HG03457 (cell line): Measurements from ENCODE around the gene CDC45.
A peak's percentile ranks its signal among the peaks of the same experiment; 100 is the strongest.
"Not testable (repeated sequence)": the region's sequence is repeated elsewhere in the genome, so short reads cannot be mapped to it uniquely, and the experiment has no call there.

Experiments used
- ATAC-seq: cut with Tn5 transposase; IDR thresholded peaks from one replicate; pipeline ENCODE4 v1.9.1; 2021; ENCODE audit warnings: moderate number of reproducible peaks; ENCODE audit not compliant: unreplicated experiment

Gene CDC45, protein sequence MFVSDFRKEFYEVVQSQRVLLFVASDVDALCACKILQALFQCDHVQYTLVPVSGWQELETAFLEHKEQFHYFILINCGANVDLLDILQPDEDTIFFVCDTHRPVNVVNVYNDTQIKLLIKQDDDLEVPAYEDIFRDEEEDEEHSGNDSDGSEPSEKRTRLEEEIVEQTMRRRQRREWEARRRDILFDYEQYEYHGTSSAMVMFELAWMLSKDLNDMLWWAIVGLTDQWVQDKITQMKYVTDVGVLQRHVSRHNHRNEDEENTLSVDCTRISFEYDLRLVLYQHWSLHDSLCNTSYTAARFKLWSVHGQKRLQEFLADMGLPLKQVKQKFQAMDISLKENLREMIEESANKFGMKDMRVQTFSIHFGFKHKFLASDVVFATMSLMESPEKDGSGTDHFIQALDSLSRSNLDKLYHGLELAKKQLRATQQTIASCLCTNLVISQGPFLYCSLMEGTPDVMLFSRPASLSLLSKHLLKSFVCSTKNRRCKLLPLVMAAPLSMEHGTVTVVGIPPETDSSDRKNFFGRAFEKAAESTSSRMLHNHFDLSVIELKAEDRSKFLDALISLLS

DNA sequence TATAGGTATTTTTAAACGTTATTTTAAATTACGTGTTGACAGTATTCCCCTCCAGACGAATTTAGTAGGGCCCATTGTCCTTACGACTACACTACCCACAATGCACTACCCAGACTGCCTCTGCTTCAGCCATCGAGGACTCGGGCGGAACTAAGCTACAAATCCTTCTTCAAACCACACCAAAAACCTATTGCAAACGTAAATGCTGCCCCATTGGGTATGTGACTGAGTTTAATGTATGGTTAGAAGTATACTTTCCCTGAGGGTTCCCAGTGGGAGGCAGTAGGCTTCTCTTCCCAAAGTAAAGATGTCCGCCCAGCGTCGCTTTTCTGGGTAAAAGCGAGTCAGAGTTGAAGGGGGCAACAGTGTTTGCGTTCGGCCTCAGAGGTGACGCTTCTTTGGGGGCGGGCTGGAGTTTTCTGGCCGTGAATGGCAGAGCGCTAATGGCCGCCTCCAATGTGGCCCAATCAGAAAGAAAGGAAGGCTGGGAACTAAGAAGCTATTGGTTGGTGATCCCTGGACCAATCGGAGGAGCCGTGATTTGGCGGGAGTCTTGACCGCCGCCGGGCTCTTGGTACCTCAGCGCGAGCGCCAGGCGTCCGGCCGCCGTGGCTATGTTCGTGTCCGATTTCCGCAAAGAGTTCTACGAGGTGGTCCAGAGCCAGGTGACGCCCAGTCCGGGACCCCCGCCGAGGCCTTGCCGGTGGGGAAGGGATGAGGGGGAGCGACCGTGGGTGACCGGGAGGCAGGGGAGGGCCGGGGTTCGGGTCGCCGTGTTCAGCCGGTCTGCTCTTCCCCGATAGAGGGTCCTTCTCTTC, at the start of gene CDC45:
Gene CDC45, plus strand, starts transcription at position 566 of the 818 bp plus-strand sequence. Its CDS starts 49 bp downstream, at position 615.
- peak; percentile 64 for ATAC-seq

DNA sequence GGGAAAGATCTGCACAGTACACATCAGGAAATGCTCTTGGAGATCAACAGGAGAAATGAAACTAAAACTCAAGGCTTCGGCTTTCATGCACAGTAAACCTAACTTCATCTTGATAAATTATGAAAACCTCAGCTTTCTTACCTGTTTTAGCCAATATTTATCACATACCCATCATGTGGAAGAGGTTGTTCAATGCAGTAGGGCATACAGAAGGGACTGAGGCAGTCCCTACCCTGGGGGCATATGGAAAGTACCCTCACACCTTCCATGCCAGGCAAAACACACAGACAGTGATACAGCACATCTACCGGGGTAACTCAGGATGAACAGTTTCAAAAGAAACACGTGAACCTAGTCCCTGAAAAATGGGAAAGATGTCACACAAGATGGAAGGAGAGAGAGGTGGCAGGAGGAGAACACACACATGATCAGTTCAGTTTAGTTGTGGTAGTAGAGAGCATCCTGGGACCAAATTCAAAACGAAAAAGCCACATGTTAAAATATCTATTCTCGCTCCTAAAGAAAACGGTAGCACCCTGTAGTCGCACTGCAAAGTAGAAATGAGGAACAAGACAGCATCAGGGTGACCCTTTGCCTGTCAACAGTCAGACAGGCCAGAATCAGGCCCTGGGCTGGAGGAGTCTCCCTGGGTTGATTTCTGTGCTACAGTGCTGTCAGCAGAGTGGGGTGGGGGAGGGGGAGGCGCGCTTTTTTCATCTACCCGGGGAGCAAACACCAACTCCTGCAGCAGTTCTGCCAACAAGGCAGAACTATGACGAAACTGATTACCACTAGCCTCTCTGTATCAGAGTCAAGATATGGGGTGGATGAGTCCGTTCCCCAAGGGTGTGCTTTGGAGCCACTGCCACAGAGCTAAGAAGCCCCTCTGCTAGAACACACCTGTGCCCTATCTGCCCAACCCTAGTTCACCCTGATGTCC, 49.5 kb upstream of the CDC45 start:
- no peak for ATAC-seq

DNA sequence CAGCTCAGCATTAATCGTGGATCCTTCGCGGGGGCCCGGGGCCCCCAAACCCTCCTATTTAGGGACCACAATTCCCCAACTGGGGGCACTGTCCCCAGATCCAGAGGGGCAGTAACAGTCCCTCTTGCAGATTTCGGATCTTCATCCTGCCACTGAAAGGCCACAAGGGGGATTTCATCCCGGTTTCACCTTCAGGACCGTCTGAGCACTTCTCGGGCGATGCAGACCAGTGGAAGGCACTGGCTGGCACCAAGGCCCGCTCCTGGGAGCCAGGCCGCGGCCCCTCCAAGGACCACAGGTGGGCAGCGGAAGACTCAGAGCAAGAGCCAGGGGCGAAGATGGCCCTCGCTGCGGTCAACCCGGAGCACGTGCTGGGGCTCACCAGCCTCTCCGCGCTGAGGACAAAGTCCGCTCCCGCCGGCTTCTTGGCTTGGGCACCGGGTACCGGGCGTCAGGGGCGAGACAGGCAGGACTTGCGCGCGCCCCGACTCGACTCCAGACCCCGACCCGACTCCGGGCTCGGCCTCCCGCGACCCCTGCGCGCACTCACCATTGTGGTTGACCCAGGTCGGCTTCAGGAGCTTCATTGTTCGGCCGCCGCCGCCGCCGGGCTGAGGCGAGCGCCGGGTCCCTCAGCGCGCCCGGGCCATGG, 48.7 kb upstream of the CDC45 start:
- ATAC-seq, result peak; percentile 12

DNA sequence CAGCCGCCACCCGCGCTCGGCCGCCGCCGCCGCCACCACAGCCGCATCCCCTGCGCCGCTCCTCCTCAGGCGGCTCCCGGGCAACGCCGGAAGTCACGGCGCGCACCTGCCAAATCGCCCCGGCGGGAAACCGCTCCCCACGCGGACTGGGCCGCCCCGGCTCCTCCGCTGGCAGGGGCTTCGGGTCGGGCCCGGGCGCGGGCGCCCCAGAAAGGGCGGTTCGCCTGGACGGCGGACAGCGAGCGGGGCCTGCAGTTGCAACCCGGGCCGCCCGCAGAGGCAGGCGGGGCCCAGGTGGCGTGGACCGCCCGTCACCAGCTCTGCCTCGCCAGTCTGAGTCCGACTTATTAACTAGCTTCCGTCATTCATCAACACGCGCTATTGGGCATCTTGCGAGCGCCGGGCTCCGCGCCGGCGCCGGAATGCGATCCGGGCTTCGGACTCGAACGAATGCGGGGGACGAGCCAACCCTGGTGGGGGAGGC, 48.0 kb upstream of the CDC45 start, which contains the start of gene HIRA:
Gene HIRA, minus strand, starts transcription at position 85 of the 484 bp plus-strand sequence. CDS start 257 bp downstream, outside the sequence.
- peak; percentile 38 for ATAC-seq

DNA sequence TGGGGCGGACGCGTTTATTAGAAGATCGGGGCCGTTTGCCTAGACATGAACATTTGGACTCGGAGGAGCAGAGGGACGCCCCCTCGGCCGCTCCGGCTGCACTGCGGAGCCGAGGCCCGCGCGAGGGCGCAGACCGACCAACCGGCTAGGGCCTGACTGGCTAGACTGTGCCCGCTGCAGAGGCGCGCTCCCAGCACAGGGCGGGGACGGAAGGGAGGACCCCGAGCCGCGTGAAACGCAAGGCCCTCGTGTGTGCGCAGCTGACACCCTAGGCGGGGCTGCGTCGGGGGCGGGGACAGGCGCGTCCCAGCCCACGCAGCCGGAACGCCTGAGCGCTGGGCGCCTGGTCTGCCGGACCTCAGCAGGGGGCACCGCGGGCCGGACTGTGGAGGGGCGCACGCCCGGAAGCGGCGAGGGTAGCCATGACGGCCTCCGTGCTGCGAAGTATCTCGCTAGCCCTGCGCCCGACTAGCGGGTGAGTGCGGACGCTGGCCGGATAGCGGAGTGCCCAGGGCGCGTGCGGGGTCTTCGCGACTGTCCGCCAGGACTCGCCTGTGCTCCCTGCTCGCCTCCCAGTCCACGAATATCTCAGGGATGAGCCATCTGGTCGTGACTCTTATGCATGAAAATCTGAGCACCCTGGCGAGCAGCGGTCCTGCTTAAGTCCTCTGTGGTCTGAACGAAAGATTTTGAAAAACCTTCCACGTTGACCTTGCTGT, 47.4 kb upstream of the CDC45 start, which contains the start of gene MRPL40:
Gene MRPL40, plus strand, starts transcription at position 413 of the 719 bp plus-strand sequence. Its CDS starts 10 bp downstream, at position 423.
- ATAC-seq, result peak; percentile 60

DNA sequence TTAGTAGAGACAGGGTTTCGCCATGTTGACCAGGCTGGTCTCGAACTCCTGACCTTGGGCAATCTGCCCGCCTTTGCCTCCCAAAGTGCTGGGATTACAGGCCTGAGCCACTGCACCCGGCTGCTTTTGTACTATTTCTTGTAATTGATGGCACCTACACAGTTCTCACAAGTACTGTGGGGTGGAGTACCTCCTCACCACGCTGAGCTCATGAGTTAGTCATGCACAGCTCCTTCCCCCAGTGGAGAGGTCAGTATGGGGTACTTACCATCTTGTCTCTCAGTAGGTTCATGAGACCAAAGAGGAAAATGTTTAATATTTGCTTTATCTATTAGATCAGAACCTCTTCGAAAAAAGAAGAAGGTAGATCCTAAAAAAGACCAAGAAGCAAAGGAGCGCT, 45.3 kb upstream of the CDC45 start:
- ATAC-seq, result no peak

DNA sequence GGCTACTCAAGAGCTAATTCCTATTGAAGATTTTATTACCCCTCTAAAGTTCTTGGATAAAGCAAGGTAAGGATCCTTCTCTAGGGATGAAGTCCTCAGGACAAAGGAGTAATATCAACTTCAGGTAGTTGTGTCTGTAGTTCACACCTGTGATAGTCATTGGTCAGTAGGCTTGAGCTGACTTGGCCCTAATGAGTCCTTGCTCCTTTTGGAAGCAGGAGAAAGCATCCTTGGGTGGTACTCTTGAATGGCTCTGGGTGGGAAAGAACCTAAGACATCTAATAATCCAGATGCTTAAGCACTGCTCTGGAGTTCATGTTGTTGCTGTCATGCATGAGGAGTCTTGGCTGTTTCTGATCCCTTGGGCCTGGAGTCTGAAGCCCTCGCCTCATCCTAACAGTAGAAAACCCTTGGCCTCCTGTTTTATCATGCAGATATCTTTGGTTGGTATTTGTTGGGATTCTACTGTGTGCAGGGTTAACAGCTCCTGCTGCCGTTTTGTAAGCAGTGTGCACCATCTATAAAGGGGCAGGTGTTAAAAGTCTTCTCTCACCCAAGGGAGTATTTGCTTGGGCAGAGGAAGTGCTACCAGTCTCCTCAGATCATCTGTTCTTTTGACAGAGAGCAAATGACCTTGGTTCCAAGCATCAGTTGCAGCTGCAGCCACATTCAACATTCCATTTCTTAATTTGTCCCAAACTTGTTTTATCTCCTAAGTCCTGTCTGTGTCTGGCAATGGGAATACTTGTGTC, 44.7 kb upstream of the CDC45 start:
- ATAC-seq, result no peak

DNA sequence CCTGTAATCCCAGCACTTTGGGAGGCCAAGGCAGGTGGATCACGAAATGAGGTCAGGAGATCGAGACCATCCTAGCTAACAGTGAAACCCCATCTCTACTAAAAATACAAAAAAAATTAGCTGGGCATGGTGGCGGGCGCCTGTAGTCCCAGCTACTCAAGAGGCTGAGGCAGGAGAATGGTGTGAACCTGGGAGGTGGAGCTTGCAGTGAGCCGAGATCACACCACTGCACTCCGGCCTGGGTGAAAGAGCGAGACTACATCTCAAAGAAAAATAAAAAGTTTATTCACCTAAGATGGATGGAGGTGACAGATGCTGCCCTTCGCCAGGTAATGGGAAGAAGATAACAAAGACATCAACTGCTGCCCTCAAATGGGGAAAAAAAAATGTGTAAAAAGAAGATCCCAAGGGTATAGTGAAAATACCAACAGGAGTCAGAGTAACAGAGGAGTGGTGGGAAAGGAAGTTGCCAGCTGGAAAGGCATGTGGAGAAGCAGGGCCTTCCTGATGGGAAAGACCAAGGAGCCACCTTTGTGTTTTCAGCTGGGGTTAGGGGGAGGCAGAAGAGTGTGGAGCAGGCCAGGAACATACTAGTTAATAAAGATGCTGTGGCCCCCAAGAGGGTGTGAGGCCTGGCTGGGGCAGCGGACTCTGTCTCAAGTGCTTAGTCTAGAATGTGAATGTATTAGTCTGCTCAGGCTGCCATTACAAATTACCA, 43.1 kb upstream of the CDC45 start:
- not testable (repeated sequence) for ATAC-seq

DNA sequence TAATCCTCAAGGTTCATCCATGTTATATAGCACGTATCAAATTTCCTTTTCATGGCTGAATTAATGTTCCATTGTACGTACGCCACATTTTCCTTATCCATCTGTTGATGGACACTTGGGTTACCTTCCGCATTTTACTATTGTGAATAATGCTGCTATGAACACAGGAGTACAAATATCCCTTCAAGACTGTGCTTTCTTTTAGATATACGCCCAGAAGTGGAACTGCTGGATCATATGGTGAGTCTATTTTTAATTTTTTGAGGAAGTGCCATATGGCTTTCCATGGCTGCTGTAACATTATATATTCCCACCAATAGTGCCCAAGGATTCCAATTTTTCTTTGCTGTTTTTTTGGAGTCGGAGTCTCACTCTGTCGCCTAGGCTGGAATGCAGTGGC, 41.4 kb upstream of the CDC45 start:
- no peak for ATAC-seq

DNA sequence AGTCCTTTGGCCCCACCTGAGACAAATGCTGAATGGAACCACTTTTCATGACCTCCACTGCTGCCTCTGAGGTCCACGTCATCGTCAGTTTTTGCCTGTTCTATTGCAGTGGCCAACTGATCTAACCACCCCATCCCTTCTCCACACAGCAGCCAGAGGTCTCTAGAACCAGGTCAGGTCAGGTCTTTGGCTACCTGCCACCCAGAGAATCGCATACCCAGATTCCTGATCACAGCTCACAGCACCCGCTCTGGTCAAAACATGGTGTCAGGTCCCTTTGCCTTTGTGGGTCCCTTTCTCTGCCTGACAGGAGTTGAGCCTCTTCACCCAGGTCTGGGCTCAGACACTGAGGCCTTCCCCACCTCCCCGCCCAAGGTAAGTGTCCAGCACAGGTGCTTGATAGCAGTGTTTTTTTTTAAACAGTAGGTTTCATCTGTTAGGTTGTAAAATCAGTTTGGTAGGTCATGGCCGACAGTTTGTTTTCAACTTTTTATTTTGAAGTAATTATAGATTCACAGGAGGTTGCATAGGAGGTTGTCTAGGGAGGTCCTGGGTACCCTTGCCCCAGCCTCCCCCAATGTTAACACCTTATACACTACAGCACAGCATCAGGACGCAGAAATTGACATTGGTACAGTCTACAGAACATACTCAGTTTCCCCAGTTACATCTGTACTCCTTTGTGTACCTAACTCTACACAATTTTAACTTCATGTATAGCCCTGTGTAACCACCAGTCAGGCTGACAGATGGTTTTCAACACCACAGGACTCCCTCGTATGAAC, 39.1 kb upstream of the CDC45 start:
- no peak for ATAC-seq

DNA sequence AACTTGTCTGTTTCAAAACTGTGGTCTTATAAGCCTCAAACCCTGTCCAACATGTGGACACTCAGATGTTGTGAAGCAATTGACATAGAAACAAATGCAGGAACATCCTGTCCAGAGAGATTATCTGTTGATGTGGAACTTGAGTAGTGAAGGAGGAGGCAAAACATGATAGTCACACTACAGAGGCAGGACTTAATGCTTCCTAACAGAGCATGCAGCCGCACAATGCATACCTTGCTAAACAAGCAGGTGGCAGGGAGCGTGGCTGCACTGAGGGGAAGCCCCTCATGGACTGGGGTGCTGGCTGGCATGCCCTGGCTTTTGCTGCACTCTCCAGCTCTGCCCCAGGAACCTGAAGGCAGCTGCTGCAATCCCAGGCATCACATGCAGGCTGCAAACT, 37.6 kb upstream of the CDC45 start:
- ATAC-seq, result no peak

DNA sequence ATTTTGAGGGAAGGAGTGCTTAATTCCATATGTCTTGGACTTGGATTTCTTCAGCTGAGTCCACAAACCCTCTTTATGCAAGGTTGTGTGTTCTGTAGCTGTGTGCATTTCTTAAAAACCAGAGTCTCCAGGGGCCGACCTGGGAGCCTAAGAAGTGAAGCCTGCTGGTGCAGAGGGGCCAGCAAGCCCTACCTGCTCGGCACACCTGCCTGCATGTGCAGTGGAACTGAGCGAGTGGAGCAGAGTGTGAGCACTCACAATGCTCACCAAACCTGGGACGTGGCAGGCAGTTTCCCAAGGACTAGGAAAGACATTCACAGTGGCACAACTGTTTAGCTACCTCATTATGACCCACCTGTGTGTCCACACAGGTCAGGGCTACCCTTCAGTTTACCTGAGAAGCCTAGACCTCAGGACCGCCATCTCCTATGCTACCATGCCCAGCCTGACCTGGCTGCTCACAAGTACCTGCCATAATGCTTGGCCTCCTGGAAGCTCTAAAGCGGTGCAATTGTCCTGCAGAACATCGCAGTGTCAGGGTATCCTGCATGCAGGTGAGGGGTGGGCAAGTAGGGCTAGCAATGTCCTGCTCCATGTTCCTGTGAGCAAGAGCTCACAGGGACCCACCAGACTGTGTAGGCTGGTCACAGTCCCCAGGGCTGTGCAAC, 36.0 kb upstream of the CDC45 start:
- ATAC-seq, result no peak

DNA sequence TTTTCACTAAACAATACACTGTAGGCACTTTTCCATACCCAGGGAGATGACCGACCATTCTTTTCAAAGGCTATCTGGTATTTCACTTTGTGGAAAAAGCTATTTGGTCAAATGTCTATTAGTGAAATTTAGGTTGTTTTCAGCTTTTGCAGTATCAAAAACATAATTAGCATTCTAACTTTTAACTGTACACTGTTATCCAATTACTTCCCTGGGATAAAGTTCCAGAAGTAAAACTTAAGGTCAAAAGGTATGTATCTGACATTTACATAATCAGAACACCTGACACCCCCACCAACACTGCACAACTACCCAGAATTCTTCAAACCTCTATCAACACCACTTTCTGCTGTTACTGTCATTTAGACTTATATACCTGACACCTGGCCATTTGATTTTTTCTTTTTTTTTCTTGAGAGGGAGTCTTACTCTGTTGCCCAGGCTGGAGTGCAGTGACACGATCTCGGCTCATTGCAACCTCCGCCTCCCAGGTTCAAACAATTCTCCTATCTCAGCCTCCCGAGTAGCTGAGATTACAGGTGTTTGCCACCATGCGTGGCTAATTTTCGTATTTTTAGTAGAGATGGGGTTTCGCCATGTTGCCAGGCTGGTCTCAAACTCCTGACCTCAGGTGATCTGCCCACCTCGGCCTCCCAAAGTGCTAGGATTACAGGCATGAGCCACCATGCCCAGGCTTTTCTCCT, 34.3 kb upstream of the CDC45 start:
- ATAC-seq, result not testable (repeated sequence)

DNA sequence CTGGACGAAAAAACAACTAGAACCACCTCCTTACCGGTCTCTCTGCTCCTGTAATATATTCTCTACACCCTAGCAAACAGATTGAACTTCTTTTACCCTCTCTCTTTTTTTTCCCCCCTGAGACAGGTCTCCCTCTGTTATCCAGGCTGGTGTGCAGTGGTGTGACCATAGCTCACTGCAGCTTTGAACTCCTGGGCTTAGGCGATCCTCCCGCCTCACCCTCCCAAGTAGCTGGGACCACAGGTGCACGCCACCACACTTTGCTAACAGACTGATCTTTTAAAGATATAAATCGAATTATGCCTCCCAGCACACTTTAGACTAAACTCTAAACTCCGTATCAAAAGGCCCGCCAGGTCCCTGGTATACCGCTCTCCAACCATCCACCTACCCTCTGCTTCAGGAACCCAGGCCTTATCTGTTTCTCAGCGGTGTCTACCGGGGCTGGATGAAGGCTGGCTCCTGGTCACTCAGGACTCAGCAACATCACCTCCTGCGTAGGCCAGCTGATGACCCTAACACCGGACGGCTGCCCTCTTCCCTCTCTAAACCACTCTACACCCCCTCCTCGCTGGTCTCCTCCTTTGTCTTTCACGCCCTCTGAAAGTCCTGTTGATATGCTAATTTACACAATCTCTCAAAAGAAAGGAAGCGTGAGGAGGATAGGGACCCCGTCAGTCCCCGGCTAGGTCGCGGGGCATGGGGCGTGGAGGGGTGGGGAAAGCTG, 33.0 kb upstream of the CDC45 start:
- no peak for ATAC-seq
